ENCODE measurements around the gene FASTKD3. TPM values are rescaled to one million over a fixed set of nuclear protein-coding genes. Genes with fewer than 3 reads are reported as not detected.

Gene FASTKD3
- total RNA-seq, 1 donor from 2014 or later: 14.7 TPM

Other genes starting within 250 kb of the FASTKD3 start
- not detected for gene CFAP90, start 17.9 kb downstream of the FASTKD3 start, total RNA-seq
- gene MTRR, start 117 bp upstream of the FASTKD3 start, total RNA-seq: 39.1 TPM

All from tongue (tissue), 1 donor.